ENCODE data around the gene ITFG1.

The ITFG1 gene

DNA sequence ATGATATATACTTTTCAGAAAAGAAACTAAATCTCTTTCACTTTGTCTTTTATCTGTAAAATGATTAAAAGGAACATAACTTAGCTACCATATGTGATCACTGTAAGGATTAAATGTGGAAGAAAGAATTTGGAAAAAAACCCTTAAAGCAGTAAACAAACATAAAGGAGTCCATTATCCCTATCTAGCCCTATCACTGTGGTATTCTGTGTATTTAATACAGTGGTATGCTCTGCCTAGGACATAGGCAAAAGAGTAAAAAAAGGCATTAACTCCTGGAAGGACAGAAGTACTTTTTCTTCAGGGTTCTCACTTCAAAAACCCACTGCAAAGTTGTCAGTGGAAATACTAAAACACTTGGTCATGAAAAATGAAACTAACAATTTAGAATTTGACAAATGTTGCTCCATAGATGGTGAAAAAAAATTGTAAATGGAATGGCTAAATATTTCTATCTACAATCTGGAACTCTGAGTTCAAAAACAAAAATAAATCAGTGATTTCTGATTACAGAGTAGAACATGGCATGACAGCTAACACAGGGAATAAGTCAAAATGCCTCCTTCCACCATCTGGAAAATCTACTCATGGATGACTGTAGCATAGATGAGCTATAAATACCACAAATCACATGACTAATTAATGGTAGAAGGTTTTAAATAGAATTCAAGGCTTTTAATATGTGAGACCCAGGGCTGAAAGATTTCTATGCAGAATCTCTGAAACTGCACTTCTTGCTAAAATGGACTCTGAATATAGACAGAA, 140.1 kb downstream of the ITFG1 start:
- DNase-seq: no peak

DNA sequence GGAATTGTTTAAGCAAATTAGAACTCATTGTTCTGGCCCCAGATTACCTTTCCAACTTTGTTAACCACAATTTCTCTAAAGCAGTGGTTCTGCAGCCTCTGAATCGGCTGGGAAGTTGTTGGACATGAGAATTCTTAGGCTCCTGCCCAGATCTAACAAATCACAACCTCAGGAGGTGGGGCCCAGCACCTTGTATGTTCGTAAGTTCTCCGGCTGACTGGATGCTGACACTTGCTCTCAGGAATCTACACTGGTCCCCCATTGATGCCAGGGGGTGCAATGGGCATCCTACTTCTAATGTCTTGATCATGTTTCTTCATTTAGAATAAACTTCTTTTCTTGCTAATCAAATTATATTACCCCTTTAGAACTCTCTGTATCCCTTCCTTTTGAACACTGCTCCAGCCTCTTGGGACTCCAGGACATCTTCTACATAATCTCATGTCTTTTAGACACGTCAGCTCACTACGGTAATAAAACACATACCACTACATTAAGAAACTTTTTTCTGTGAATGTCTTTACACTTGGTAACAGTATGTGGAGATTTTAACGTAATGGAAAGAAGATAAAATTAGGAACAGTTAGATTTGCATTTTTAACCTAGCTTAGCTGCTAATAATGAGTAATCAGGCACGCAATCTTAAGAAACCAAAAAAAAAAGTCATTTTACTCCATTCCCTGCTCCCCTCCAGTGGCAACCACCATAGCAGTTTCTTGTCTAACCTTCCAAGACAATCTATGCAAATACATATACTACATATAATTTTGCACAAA, 143.2 kb downstream of the ITFG1 start:
- no peak for DNase-seq

DNA sequence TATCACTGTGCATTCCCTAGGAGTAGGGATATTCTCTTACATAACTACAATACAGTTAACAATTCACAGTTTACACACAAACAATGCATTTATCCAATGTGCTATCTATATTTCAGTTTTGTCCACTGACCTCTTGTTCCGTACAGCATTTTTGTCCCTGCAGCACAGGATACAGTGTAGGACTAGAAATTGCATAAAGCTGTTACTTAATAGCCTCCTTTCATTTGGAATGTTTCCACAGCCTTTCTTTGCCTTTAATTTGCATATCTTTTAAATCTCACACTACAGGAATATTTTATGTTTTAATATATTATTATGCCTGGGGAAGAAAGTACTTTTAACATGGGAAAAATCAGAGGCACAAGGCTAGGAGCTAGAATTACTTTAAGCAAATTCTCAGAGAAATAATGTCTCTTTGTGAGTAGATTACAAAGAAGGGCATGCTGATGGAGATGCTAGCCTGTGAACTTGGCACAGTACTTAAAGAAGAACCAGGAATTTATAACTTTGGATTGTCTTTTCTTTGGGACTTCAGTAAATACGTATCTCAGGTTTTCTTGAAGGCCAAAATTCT, 144.3 kb downstream of the ITFG1 start:
- DNase-seq: no peak

DNA sequence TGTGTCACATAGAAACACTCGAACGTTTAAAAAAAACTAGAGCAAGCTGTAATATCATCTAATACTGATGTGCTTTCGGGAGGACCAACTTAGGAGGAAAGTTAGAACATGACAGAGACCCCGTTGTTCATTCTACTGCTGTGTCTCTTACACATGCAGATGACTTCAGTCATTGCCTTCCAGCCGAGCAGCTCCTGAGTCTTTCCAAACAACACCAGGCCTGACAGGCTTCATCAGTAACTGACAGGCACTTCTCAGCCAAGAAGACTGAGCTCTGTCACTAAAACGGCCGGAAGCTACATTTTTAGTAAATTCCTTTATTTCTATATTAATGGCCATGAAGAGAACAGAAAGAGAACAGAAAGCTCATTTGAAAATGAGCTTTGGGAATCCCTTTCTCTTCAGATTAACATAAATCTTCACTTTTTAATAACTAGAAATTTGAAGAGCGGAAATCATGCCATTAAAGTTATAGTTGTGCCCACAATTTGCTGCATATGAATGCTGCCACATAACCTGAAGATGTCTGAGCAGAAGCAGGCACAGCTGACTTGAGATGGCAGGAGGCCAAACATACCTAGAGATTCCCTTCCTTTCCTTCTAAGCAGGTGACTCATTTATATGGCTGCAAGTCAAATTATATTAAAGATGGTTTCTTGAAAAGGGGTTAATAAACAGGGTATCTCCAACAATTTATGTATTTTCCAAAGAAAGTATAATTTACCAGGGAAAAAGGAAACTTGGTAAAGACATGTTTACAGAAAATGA, 148.9 kb downstream of the ITFG1 start:
- DNase-seq: peak; percentile 31

DNA sequence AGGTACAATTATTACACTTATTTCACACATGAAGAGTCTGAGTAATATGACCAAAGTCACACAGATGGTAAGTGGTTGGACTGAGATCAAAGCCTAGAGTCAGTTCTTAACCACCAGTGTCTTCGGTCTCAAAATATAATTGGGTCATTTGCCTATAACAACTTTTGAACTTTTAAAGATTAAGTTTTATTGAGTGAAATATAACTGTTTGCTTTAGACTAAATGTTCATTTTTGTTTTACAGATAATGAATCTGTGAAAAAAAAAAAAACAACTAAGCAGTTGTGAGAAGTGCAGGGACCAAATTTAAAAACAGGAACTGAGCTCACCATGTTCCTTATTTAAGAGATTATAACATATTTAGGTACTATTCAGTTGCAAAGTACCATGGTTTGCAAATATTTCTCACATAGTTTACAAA, 150.1 kb downstream of the ITFG1 start:
- no peak for DNase-seq

DNA sequence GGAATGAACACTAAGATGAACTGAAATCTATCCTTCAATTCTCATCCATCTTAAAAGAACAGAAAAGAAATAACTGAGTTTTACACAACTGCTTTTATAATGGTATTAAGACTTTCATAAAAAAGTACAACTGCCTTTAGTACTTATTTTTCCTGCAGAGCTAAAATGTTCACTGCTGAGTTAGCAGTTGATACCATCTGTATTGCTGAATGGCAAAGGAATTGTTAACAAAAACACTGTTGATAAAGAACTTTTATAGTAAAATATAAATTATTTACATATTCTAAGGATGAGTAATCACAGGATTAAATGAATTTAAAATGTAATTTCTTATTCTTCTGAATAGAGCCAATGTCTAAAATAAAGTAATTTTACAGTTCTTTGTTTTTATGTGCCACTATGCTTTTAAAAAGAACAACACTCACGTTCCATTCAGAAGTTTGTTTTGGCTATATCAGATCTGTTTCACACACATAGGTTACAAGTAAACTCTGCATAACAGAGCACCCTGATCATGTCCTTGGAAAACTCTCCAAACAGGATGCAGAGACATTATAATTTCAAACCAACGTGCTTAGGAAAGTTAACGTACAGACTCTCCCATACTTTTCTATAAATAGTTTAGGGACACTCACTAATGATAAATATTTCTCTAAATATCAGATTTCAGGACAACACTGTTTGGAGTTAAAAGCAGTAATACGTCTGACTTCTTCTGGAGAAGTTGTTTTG, 151.1 kb downstream of the ITFG1 start:
- DNase-seq: no peak

DNA sequence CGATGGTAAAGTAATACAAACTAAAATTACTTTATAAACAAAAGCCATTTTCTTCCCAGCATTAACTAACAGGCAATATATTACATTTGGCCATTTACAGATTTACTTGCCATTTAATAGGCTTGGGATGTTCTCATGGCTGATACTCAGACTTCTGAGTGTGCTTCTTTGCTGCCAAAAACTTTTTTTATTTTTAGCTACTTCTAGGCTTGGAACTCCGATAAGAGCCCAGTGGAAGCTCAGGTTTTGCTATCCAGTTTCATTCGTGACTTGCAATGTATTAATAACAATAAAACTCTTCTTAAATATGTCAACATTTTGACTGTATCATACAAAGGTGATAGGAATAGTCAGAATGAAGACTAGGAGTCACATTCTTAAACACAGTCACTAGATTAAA, 152.3 kb downstream of the ITFG1 start:
- no peak for DNase-seq

DNA sequence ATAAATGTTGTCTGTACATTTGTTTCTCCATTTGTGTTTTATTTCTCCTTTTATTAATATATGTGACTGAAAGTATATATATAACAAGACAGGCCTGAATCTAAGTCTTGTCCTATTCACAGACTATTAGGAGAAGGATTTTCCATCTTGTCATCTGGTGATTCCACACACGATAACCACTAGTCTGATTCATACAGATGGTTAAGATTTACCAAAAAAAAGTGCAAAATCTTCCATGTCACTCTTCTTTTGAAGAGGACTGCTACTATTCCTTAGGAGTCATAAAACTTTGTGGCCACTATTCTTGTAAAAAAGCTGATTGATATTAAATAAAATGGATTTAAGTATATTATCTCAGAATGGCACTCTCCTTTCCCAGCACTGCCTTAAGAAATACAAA, 156.3 kb downstream of the ITFG1 start:
- no peak for DNase-seq

DNA sequence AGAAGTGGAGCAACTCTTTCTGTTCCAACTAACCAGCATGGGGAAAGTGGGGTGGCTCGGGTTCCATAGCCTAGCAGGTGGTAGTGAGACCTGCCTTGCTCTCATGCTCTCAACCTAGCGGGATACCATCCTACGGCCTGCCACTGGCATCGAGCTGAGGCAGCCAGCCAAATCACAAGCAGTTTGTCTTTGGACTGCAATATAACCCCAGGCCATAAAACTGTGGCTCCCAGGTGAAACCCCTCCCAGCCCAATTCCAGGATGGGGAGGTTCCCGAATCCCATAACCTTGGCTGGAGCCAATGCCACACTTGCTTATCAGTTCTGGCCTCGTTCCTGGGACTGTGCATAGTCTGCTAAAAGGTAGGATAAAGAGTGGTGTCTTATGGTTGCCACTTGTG, 161.3 kb downstream of the ITFG1 start:
- DNase-seq: no peak

DNA sequence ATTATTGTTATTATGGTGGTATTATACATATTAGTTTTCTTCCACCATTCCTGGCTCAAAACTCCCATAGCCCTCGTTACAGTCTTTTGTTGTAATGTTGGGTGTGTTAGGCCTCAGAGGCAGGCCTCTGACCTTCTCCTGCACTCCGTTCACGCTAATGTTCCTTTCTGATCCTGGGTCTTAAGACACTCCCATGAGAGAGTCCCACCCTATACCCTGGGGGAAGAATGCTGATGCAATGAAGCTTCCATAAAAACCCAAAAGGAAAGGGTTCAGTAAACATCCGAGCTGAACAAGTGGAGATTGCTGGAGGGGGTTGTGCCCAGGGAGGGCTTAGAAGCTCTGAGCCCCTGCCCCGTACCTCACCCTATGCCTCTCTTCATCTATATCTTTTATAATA, 175.9 kb downstream of the ITFG1 start:
- no peak for DNase-seq

DNA sequence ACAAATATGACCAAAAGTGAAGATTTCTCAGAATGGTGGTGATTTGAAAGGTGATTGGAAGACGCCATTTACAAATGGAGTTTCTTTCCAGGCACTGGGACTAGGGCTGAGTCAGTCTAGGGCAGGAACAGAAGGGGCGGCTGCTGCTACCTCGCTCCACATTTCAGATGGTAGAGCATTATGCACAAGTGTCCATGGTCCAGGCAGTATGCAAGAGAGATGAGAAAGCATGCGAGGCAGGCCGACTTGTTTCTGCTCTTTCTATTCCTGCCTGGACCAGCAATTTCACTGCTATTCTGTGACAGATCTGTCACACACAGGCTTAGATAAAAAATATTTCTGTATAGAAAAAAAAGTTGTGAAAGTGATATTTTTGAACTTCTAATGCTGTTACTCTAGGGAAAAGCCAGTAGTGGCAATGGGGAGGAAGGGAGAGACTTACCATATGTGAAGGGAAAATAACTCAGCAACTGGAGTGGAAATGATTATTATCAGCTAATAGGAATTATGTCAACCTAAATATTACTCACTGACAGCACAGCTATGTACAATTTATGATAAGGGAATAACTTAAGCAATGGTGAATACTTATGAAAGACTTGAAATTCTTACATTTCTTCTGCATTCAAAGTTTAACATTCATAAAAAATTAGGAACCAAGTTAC, 182.4 kb downstream of the ITFG1 start:
- no peak for DNase-seq

DNA sequence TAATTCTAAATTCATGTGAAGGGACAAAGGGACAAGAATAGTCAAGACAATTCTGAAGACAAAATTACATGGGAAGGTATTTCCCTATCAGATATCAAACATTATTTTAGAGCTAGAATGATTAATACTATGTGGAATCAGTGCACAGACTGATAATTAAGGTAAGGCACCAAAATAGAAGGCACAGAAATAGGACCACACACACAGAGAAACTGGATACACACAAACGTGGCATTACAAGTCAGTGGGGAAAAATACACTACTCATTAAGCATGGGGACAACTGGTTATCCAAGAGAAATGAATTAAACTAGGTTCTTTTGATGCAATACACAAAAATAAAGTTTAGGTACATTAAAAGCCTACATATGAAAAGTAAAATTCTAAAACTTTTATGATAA, 184.3 kb downstream of the ITFG1 start:
- no peak for DNase-seq

DNA sequence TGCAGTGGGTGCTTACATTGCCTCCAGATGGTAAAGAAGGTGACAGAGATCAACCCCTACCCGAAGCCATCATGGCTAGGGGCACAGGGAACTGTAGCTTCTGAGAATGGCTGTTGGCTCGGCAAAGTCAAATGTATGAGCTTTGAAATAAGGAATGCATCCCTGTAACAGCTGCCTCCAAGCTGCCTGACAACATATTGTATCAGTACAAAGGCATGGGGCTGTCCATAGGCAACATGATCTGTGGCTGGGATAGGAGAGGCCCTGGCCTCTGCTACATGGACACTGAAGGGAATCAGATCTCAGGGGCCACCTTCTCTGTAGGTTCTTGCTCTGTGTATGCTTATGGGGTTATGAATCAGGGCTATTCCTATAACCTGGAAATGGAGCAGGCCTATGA, 197.9 kb downstream of the ITFG1 start:
- DNase-seq: no peak

DNA sequence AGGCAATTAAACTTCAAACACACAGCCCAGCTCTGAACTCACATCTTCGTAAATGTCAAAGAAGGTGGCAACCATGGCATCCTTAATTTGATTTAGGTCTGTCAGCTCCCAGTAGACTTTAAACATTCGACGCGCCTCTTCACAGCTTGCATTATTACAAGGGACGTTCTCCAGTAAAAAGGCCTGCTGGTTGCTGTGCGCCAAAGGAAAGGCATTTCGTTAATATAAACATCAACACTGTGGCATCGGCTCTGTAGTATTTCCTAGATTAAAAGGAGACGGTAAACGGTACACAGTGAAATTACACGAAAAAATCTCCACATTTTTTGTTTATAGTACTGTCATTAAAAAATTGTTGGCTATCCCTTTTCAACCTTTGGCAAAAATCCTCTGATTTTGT, 200.4 kb downstream of the ITFG1 start:
- DNase-seq: no peak

DNA sequence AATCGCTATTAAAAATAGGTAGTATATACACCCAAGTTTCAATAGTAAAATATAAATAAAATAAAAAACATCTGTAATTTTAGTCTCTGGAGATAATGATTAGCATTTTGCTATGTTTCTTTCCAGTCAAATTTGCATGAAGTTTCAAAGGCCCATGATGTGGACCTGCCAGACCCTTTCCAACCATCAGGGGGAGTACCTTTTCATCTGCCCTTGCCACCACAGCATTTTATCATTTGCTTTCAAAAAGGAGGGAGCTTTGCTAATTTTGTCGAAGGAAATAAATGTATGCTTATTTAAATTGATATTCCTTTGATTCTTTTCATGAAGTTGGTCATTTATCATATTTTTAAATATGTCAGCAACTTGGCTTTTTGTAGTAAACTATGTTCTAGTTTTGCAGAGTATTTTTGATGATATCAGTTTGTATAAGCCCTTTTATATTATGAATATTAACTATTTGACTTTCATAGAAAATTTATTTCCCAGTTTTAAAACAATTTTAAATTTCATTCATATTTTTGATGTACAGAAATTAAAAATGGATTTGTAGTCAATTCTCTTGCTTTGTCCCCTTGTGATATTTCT, 201.9 kb downstream of the ITFG1 start:
- DNase-seq: peak; percentile 49

DNA sequence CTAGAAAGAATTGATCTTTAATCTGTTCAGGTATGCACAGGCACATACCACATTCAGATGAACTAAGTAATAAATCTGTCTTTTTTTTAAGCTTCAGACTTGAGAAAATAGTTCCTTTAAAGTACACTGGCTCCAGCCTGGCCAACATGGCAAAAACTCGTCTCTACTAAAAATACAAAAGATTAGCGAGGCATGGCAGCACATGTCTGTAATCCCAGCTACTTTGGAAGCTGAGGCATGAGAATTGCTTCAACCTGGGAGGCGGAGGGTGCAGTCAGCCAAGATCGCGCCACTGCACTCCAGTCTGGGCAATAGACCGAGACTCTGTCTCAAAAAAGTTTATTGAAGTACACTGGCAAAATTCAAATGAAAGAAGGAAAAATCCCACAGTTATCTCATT, 206.1 kb downstream of the ITFG1 start:
- DNase-seq: no peak

DNA sequence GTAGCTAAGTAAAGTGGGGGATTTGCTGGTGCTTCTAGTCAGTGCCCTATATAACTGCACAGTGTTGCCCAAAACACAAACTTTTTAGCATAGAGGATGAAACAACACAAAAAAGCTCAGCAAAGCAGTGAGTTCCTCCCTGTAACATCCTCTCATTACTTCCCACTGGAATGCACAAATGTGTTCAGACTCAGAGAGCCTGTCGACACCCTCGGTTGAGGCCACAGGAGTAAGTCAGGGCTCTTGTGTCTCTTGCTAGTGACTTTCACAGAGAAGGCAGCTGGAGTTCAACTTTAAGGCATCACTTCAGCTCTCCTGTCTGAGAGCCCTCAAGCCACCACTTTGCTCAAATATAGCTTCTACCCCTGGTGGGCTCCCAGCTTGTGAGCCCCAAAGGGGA, 209.9 kb downstream of the ITFG1 start:
- no peak for DNase-seq

DNA sequence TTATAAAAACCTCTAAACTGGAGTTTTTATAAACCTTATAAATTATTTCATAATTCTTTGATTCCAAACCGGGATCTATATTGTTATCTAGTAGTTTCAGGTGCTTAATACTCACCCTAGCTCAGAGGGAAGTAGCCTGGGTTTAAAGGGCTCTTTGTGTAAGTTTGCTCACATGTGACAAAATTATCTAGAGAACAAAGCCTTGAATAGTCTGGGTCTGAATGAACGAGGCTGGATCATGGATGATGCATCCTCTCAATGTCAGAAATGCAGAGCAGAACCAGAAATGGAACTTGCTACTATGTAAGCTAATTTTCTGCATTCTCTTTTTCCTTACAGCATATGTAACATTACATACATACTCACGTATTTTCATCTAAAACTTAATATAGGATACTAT, 213.2 kb downstream of the ITFG1 start:
- DNase-seq: no peak

DNA sequence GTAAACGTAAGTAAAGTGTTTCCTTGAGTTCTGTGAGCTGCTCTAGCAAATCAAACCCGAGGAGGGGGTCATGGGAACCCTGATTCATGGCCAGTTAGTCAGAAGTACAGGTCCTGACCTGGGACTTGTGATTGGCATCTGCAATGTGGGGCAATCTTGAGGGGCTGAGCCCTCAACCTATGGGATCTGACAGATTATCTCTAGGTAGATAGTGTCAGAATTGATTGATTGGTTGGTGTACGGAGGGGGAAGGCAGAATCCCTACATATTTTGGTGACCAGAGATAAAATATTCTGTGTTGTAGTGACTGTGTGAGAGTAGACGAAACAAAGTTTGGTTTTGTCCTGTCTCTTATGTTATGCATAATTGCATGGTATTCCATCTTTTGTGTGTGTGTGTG, 216.7 kb downstream of the ITFG1 start:
- DNase-seq: no peak

DNA sequence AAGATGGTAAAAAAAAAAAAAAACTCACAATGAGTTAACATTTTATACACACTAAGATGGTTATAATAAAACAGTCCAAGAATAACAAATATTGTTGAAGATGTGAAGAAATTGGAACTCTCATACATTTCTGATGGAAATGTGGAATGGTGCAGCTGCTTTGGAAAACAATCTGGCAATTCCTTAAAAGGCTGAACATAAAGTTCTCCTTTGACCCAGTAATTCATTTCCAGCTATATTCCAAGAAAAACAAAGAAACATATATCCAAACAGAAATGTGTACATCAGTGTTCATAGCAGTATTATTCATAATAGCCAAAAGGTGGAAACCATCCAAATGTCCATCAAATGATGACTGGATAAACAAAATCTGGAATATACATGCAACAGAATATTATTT, 219.8 kb downstream of the ITFG1 start:
- DNase-seq: no peak

DNA sequence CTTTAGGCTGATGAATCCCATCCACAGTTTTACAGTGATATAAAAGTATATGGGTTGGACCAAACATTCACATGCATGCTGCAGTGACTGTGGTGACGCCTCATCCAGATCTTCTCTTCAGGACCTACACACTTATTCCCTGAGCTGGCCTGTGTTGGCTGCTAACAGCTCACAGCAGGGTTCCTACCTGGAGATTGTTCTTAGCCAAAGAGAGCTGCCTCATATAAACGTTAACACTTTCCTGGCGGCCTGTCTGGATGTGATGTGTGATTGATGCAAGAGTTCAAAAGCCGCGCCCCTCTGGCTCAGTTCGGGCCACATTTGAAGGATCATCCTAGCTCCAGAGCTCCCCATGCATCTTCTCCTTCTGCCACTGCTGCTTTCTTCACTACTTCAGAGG, 224.1 kb downstream of the ITFG1 start:
- DNase-seq: no peak

DNA sequence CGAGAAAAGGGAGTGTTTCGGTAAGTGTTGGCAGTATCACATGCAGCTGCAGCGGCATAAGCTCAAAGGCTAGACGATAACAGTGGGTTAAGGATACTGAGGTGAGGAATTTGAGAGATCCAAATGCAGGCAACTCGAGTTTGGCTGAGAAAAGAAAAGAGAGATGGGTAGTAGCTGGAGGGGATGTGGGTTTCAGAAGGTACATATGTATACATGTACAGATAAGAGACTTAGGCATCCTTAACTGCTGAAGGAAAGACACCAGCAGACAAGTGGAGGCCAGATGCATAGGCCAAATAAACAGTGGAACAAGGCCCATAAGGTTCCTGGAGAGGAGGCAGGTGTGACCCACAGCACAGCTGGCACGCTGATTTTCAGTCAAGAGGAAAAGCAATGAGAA, 230.6 kb downstream of the ITFG1 start:
- DNase-seq: no peak

All from RPMI8226 (cell line).